ENCODE measurements around the gene MYPN.

DNA sequence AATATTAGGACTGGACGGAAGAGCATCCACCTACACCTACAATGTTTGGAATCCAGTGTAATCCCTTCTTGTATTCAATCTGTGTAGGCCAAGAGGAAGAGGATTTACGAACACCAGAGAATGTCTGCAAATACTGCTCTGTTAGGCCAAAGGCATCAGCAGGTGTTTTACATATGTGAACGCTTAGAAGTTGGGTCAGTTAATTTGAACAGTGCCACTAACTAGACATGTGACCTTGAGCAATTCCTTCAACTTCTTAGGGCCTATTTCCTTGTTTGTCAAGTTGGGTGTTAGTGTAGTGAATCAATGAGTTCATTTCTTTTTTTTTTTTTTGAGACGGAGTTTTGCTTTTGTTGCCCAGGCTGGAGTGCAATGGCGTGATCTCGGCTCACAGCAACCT, 35.4 kb downstream of the MYPN start:
- TF ChIP-seq RAD21 (IDR thresholded peaks at IDR 0.05) (no peak), TAF1 (conservative IDR thresholded peaks at IDR 0.05) (no peak), SP1 (IDR thresholded peaks at IDR 0.05) (no peak), RXRA (IDR thresholded peaks at IDR 0.05) (no peak), GABPA (IDR thresholded peaks at IDR 0.05 in 1 of 2, conservative IDR thresholded peaks at IDR 0.05 in 1 of 2) (no peak), YY1 (IDR thresholded peaks at IDR 0.05) (no peak), HNF4G (IDR thresholded peaks at IDR 0.05) (no peak)
- TF ChIP-seq, protein P1, sequence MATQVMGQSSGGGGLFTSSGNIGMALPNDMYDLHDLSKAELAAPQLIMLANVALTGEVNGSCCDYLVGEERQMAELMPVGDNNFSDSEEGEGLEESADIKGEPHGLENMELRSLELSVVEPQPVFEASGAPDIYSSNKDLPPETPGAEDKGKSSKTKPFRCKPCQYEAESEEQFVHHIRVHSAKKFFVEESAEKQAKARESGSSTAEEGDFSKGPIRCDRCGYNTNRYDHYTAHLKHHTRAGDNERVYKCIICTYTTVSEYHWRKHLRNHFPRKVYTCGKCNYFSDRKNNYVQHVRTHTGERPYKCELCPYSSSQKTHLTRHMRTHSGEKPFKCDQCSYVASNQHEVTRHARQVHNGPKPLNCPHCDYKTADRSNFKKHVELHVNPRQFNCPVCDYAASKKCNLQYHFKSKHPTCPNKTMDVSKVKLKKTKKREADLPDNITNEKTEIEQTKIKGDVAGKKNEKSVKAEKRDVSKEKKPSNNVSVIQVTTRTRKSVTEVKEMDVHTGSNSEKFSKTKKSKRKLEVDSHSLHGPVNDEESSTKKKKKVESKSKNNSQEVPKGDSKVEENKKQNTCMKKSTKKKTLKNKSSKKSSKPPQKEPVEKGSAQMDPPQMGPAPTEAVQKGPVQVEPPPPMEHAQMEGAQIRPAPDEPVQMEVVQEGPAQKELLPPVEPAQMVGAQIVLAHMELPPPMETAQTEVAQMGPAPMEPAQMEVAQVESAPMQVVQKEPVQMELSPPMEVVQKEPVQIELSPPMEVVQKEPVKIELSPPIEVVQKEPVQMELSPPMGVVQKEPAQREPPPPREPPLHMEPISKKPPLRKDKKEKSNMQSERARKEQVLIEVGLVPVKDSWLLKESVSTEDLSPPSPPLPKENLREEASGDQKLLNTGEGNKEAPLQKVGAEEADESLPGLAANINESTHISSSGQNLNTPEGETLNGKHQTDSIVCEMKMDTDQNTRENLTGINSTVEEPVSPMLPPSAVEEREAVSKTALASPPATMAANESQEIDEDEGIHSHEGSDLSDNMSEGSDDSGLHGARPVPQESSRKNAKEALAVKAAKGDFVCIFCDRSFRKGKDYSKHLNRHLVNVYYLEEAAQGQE (IDR thresholded peaks at IDR 0.05) = no peak
- TF ChIP-seq, protein P2, sequence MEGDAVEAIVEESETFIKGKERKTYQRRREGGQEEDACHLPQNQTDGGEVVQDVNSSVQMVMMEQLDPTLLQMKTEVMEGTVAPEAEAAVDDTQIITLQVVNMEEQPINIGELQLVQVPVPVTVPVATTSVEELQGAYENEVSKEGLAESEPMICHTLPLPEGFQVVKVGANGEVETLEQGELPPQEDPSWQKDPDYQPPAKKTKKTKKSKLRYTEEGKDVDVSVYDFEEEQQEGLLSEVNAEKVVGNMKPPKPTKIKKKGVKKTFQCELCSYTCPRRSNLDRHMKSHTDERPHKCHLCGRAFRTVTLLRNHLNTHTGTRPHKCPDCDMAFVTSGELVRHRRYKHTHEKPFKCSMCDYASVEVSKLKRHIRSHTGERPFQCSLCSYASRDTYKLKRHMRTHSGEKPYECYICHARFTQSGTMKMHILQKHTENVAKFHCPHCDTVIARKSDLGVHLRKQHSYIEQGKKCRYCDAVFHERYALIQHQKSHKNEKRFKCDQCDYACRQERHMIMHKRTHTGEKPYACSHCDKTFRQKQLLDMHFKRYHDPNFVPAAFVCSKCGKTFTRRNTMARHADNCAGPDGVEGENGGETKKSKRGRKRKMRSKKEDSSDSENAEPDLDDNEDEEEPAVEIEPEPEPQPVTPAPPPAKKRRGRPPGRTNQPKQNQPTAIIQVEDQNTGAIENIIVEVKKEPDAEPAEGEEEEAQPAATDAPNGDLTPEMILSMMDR (IDR thresholded peaks at IDR 0.05; ENCODE audit: low read depth, low read length, missing input control) = no peak
- TF ChIP-seq, protein P3, sequence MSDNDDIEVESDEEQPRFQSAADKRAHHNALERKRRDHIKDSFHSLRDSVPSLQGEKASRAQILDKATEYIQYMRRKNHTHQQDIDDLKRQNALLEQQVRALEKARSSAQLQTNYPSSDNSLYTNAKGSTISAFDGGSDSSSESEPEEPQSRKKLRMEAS (IDR thresholded peaks at IDR 0.05) = no peak
- TF ChIP-seq, protein P4, sequence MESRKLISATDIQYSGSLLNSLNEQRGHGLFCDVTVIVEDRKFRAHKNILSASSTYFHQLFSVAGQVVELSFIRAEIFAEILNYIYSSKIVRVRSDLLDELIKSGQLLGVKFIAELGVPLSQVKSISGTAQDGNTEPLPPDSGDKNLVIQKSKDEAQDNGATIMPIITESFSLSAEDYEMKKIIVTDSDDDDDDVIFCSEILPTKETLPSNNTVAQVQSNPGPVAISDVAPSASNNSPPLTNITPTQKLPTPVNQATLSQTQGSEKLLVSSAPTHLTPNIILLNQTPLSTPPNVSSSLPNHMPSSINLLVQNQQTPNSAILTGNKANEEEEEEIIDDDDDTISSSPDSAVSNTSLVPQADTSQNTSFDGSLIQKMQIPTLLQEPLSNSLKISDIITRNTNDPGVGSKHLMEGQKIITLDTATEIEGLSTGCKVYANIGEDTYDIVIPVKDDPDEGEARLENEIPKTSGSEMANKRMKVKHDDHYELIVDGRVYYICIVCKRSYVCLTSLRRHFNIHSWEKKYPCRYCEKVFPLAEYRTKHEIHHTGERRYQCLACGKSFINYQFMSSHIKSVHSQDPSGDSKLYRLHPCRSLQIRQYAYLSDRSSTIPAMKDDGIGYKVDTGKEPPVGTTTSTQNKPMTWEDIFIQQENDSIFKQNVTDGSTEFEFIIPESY (IDR thresholded peaks at IDR 0.05) = no peak
- TF ChIP-seq, protein P5, sequence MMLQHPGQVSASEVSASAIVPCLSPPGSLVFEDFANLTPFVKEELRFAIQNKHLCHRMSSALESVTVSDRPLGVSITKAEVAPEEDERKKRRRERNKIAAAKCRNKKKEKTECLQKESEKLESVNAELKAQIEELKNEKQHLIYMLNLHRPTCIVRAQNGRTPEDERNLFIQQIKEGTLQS (IDR thresholded peaks at IDR 0.05) = no peak
